SIG-M5 (cell line): Measurements from ENCODE around the gene KCTD15.

ENCODE experiments used
- DNase-seq: peaks from one replicate; lab custom pipeline; 2025; lab: John Stamatoyannopoulos, UW

Gene KCTD15

GRCh38 chr19:33859016-33859415 lies 62.3 kb downstream of the KCTD15 start:
- no peak for DNase-seq

- DNase-seq = no peak
Measured at GRCh38 chr19:33860312-33861090, 63.8 kb downstream of the KCTD15 start.

- DNase-seq = no peak
Measured at GRCh38 chr19:33861950-33862349, 65.3 kb downstream of the KCTD15 start.

GRCh38 chr19:33862981-33863380 lies 66.3 kb downstream of the KCTD15 start:
- no peak for DNase-seq

- DNase-seq = no peak
Measured at GRCh38 chr19:33863436-33863835, 66.8 kb downstream of the KCTD15 start.

GRCh38 chr19:33864311-33864850 lies 67.7 kb downstream of the KCTD15 start:
- DNase-seq = no peak

GRCh38 chr19:33865306-33865705 lies 68.6 kb downstream of the KCTD15 start:
- no peak for DNase-seq
